CD4-positive, CD25-positive, alpha-beta regulatory T cell (primary cell): Measurements from ENCODE around the gene GNAS. TPM values are rescaled to one million over a fixed set of nuclear protein-coding genes. Genes with fewer than 3 reads are reported as not detected.
"Not testable (repeated sequence)": the region's sequence is repeated elsewhere in the genome, so short reads cannot be mapped to it uniquely, and the experiment has no call there.

ENCODE experiments used
- ATAC-seq, 2 donors: fragments of 150-1000 bp; cut with Tn5 transposase; one replicate each; pipeline ENCODE4 v1.10.0; 2021; ENCODE audit warnings: low read depth in 2 of 2, moderate number of reproducible peaks in 2 of 2, moderate library complexity in 1 of 2
- DNase-seq, 3 donors: peaks; one replicate each; pipeline versions ENCODE4 v3.0.0 to v3.0.0-alpha.2; 2012 to 2022; ENCODE audit warnings: mixed read lengths in 1 of 3
- H3K27ac ChIP-seq: one replicate; pipeline ENCODE4 v1.7.0; 2013; ENCODE audit warnings: mild to moderate bottlenecking, low read length; ENCODE audit not compliant: insufficient read depth, poor library complexity, severe bottlenecking
- H3K27me3 ChIP-seq: one replicate; pipeline ENCODE4 v1.7.0; 2013; ENCODE audit warnings: low read length; ENCODE audit not compliant: control insufficient read depth, insufficient read depth
- H3K36me3 ChIP-seq: one replicate; pipeline ENCODE4 v1.7.0; 2013; ENCODE audit warnings: mild to moderate bottlenecking, low read length, moderate library complexity; ENCODE audit not compliant: control insufficient read depth, insufficient read depth
- H3K4me1 ChIP-seq: 2 replicates; pipeline ENCODE4 v1.7.0; 2013; ENCODE audit warnings: mild to moderate bottlenecking, low read length; ENCODE audit not compliant: insufficient read depth, control insufficient read depth, poor library complexity, severe bottlenecking
- H3K4me3 ChIP-seq: one replicate; pipeline ENCODE4 v1.7.0; 2013; ENCODE audit warnings: low read depth, mild to moderate bottlenecking, low read length, moderate library complexity
- H3K9me3 ChIP-seq, 2 experiments: 1 replicate in 1 of 2; 2 replicates in 1 of 2; pipeline ENCODE4 v1.7.0; 2013; ENCODE audit warnings: low read length in 2 of 2, mild to moderate bottlenecking in 1 of 2, moderate library complexity in 1 of 2; ENCODE audit not compliant: control insufficient read depth in 2 of 2
- H3K27ac Mint-ChIP-seq, 3 donors: one replicate each; pipeline ENCODE4 v1.8.0; 2020 to 2022; ENCODE audit warnings: mild to moderate bottlenecking in 3 of 3, mixed read lengths in 3 of 3, moderate library complexity in 2 of 3
- H3K27me3 Mint-ChIP-seq: one replicate; pipeline ENCODE4 v1.8.0; 2022; ENCODE audit warnings: mild to moderate bottlenecking, mixed read lengths
- H3K36me3 Mint-ChIP-seq: one replicate; pipeline ENCODE4 v1.8.0; 2020; ENCODE audit warnings: mixed read lengths
- H3K4me1 Mint-ChIP-seq, 4 donors: one replicate each; pipeline ENCODE4 v1.8.0; 2020 to 2022; ENCODE audit warnings: mixed read lengths in 4 of 4, mild to moderate bottlenecking in 1 of 4
- H3K4me3 Mint-ChIP-seq, 4 donors: one replicate each; pipeline ENCODE4 v1.8.0; 2020 to 2022; ENCODE audit warnings: mild to moderate bottlenecking in 4 of 4, mixed read lengths in 4 of 4, moderate library complexity in 3 of 4
- H3K9me3 Mint-ChIP-seq, 7 donors: one replicate each; pipeline ENCODE4 v1.8.0; 2020 to 2022; ENCODE audit warnings: mixed read lengths in 7 of 7, mild to moderate bottlenecking in 3 of 7, moderate library complexity in 2 of 7
- polyA plus RNA-seq, 4 donors: library from polyadenylated mRNA; unstranded; fragments of 300-500 nt; fragmentation: Illumina TruSeq; gene quantifications; one replicate each; pipeline ENCODE4 v1.2.3, GENCODE V29; 2021
- total RNA-seq: library from RNA; stranded (reverse); gene quantifications from one replicate; pipeline ENCODE4 v1.2.3, GENCODE V29; 2022

Gene GNAS
- total and polyA plus RNA-seq, 5 donors from 2014 or later: 127 to 890 (median 165) TPM

DNA sequence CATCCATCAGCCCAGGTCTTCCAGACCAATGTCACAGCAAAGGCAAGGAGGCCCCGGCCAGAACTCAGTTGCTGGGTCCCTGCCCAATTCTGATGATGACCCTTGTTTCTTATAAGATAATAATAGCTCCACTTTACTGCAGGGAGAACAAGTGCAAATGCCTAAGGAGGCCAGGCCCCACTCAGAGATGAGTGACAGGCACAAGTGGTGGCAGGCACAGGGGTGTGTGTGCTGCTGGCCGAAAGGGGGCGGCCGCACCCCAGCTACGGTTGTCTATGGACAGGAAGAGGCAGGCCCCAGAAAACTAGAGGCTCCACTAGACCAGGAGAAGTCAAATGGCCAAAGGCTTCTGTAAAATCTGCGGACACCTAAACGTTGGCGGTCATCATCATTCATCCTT is 30.4 kb upstream of the GNAS start:
- Histone ChIP-seq H3K27me3 (no peaks in the 10 kb centered on the region), H3K27ac (no peak overlapping the region), H3K4me1 (no peaks in the 10 kb centered on the region), H3K4me3 (no peak overlapping the region), H3K36me3 (no peaks in the 10 kb centered on the region), H3K9me3 (no peaks in the 10 kb centered on the region)
- H3K9me3 Mint-ChIP-seq: peaks cover 0 to 2% (median 0%) of the 10 kb centered on the region in 7 donors
- H3K36me3 Mint-ChIP-seq: peaks cover 4% of the 10 kb centered on the region
- ATAC-seq: no peak
- no peaks in the 10 kb centered on the region for H3K4me1 Mint-ChIP-seq
- no peak for DNase-seq
- no peak overlapping the region for H3K4me3 Mint-ChIP-seq
- H3K27ac Mint-ChIP-seq: no peak overlapping the region
- peaks cover 1% of the 10 kb centered on the region for H3K27me3 Mint-ChIP-seq

DNA sequence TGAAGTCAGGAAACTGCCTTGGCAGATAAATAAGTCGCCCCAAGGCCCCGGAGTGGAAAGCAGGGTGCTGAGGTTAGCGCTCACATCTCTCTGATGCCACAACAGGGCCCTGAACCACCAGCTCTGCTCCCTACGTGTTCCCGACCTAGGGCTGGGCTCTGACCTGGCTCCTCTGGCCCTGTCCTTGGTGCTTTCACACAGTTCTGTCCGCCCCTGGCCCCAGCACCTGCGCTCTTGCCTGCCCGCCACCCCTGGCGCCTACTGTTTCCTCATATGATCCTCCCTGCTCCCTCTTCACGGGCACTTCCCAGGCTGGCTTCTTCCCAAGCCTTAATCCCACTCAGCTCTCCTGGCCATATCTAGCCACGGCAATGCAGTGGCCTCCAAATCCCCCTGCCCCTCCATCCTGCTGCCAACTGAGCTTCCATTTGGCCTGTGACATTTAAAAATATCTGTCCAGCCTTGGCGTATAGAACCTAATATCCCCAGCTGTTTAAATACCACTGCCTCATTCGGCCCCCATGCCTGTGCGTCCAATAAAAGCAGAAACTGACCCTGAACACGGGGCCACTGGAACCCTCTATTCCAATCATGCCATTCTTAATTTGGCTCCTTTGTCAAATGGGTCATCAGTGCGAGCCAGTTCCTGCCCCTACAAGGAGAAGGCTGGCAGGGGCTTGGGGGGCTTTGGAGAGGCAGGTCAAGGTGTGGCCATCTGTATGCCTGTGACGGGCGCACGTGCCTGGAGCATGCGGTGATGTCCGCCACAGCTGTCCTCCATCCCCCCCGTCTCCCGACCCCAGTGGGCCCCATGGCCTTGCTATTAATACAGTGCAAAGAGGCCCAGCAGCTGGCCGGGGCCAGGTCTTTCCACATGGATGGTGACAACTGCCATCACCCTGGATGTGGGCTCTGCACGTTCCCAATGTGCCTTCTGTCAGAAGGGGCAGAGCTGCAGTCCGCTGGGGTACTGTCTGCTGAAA is 29.5 kb upstream of the GNAS start:
- Mint-ChIP-seq H3K9me3 (peaks cover 0 to 2% (median 0%) of the 10 kb centered on the region in 7 donors), H3K4me1 (no peaks in the 10 kb centered on the region), H3K27ac (no peak overlapping the region), H3K27me3 (peaks cover 4% of the 10 kb centered on the region), H3K36me3 (peaks cover 4% of the 10 kb centered on the region), H3K4me3 (no peak overlapping the region)
- Histone ChIP-seq H3K36me3 (no peaks in the 10 kb centered on the region), H3K9me3 (no peaks in the 10 kb centered on the region), H3K4me1 (no peaks in the 10 kb centered on the region), H3K4me3 (no peak overlapping the region), H3K27me3 (no peaks in the 10 kb centered on the region), H3K27ac (no peak overlapping the region)
- DNase-seq: no peak
- no peak for ATAC-seq

DNA sequence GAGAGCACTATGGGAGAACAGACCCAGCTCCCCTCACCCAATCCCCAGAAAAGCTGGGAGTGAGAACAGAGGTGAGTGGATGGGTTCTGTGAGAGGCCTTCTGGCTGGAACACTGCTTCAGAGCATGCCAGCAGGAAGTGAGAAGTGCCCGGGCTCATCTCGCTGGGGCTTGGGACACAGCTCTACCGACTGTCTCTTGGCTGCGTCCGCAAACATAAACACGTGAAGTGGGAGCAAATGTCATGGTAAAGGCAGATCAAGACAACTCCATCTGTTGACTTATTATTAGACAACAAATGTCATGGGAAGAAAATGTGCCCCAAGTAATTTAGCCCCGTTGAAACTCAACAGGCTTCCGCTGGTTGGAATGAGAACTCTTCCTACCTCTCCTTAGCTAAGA is 27.7 kb upstream of the GNAS start:
- H3K36me3 Mint-ChIP-seq: peaks cover 4% of the 10 kb centered on the region

DNA sequence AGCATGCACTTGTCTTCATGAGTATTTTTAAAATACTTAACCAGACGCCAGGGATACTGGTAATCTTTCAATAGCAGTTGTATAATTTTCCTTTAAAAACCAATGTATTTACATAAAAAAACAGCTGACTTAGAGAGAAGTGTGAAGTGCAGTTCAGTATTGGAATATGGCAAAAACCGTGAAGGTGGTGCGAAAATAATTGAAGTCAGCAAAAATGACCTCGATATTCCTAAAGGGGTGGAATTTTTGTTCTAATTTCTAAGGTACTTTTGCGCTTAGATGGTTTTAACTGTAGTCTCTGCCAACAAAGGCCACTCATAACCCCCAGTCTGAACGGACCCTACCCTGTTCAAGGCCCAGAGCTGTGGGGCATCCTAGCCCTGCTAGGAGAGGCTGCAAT is 27.1 kb upstream of the GNAS start:
- H3K4me3 Mint-ChIP-seq: no peak overlapping the region
- peaks cover 4% of the 10 kb centered on the region for H3K36me3 Mint-ChIP-seq
- Histone ChIP-seq H3K9me3 (no peaks in the 10 kb centered on the region), H3K27ac (no peak overlapping the region), H3K27me3 (no peaks in the 10 kb centered on the region), H3K4me3 (no peak overlapping the region), H3K36me3 (no peaks in the 10 kb centered on the region), H3K4me1 (no peaks in the 10 kb centered on the region)
- peaks cover 0 to 4% (median 0%) of the 10 kb centered on the region in 7 donors for H3K9me3 Mint-ChIP-seq
- peaks cover 4% of the 10 kb centered on the region for H3K27me3 Mint-ChIP-seq
- no peak overlapping the region for H3K27ac Mint-ChIP-seq
- no peak for DNase-seq
- ATAC-seq: no peak
- H3K4me1 Mint-ChIP-seq: no peaks in the 10 kb centered on the region

More for the DNA sequence above, 27.7 kb upstream of the GNAS start:
- Mint-ChIP-seq H3K9me3 (peaks cover 0 to 4% (median 0%) of the 10 kb centered on the region in 7 donors), H3K4me1 (no peaks in the 10 kb centered on the region), H3K4me3 (no peak overlapping the region), H3K27ac (no peak overlapping the region), H3K27me3 (peaks cover 4% of the 10 kb centered on the region)
- Histone ChIP-seq H3K4me3 (no peak overlapping the region), H3K27ac (no peak overlapping the region), H3K27me3 (no peaks in the 10 kb centered on the region), H3K9me3 (no peaks in the 10 kb centered on the region), H3K36me3 (no peaks in the 10 kb centered on the region), H3K4me1 (no peaks in the 10 kb centered on the region)
- no peak for ATAC-seq
- DNase-seq: no peak

DNA sequence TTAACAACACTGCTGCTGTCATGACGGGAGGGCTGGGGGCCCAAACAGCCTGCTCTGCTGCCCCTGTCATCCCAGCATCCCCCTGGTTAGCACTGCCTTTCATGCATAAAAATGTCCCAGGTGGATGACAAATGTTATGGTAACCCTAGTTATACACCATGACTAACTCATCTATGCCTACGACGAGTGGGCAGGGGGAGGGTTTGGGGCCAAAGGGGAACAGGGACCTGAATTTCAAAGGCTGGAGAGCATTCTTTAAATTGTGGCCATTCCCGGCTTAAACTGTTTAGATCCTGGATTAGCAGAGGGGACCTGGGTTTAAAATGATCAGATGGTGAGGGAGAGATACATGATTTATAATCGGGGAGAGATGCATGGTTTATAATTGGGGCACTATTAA is 26.2 kb upstream of the GNAS start:
- Mint-ChIP-seq H3K9me3 (peaks cover 0 to 6% (median 0%) of the 10 kb centered on the region in 7 donors), H3K36me3 (peaks cover 4% of the 10 kb centered on the region), H3K27ac (no peak overlapping the region), H3K4me1 (no peaks in the 10 kb centered on the region), H3K4me3 (no peak overlapping the region), H3K27me3 (peaks cover 4% of the 10 kb centered on the region)
- Histone ChIP-seq H3K36me3 (no peaks in the 10 kb centered on the region), H3K9me3 (no peaks in the 10 kb centered on the region), H3K4me3 (no peak overlapping the region), H3K4me1 (no peaks in the 10 kb centered on the region), H3K27ac (no peak overlapping the region), H3K27me3 (no peaks in the 10 kb centered on the region)
- no peak for DNase-seq
- ATAC-seq: no peak

DNA sequence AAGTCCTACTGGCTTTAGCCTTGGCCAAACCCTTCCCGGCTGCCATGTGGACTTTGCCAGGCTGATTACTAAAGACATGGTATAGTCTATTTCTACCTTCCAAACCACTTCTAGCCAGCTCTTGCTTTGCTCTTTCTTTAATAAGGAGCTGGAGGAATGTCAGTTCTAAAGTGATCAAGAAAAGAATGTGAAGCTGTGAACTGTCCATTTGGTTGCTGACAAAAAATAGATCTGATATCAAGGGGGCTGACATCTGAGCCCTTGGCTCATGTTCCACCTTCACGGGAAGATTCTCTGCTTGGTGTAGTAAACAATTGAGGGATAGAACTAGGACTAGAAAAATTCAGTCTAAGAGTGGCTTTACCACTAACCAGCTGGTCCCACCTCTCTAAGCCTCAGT is 24.4 kb upstream of the GNAS start:
- H3K4me3 Mint-ChIP-seq: no peak overlapping the region
- peaks cover 4% of the 10 kb centered on the region for H3K36me3 Mint-ChIP-seq
- DNase-seq: no peak
- ATAC-seq: no peak
- H3K36me3 ChIP-seq: no peaks in the 10 kb centered on the region
- H3K4me1 Mint-ChIP-seq: no peaks in the 10 kb centered on the region
- H3K27ac Mint-ChIP-seq: peak overlapping the region in 1 of 3 donors; percentile 67
- no peak overlapping the region for H3K4me3 ChIP-seq
- no peaks in the 10 kb centered on the region for H3K27me3 ChIP-seq
- no peaks in the 10 kb centered on the region for H3K9me3 ChIP-seq
- no peak overlapping the region for H3K27ac ChIP-seq
- peaks cover 0 to 6% (median 0%) of the 10 kb centered on the region in 7 donors for H3K9me3 Mint-ChIP-seq
- peaks cover 8% of the 10 kb centered on the region for H3K27me3 Mint-ChIP-seq
- H3K4me1 ChIP-seq: no peaks in the 10 kb centered on the region

DNA sequence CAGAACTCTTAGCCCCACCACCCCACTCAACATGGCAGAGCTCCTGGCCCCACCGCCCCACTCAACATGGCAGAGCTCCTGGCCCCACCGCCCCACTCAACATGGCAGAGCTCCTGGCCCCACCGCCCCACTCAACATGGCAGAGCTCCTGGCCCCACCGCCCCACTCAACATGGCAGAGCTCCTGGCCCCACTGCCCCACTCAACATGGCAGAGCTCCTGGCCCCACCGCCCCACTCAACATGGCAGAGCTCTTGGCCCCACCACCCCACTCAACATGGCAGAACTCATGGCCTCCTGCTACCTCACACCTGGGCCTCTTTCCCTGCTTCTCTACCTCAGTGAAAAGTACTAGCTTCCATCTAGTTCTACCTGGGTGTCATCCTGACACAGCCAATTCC is 23.7 kb upstream of the GNAS start:
- H3K27ac ChIP-seq, DNase-seq, ATAC-seq, H3K4me1 Mint-ChIP-seq, H3K27me3 Mint-ChIP-seq, H3K36me3 ChIP-seq, H3K4me3 Mint-ChIP-seq, H3K4me3 ChIP-seq, H3K4me1 ChIP-seq, H3K27me3 ChIP-seq, H3K36me3 Mint-ChIP-seq, H3K27ac Mint-ChIP-seq, H3K9me3 Mint-ChIP-seq, H3K9me3 ChIP-seq: not testable (repeated sequence)

DNA sequence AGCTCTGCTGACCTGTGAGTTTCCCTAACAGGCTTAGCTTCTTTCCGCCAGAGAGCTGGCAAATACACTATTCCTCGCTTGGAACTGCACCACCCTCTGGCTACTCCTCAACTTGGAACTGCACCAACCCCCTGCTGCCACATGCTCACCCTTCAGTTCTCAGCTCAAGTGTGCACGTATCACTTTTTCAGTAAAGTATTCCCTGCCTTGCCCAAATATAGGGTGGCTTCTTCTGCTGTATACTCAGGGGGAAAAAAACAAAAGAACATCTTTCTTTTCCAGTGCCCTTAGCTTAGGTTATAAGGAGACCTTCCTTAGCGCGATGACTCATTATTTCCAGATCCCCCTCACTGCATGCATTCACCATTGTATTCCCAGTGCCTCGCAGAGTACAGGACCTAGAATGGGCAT is 23.0 kb upstream of the GNAS start:
- Histone ChIP-seq H3K27me3 (no peaks in the 10 kb centered on the region), H3K4me1 (no peaks in the 10 kb centered on the region), H3K9me3 (no peaks in the 10 kb centered on the region), H3K4me3 (no peak overlapping the region), H3K36me3 (no peaks in the 10 kb centered on the region), H3K27ac (no peak overlapping the region)
- ATAC-seq: no peak
- H3K4me3 Mint-ChIP-seq: no peak overlapping the region
- H3K27me3 Mint-ChIP-seq: peaks cover 8% of the 10 kb centered on the region
- H3K4me1 Mint-ChIP-seq: no peaks in the 10 kb centered on the region
- H3K27ac Mint-ChIP-seq: no peak overlapping the region
- peaks cover 4% of the 10 kb centered on the region for H3K36me3 Mint-ChIP-seq
- DNase-seq: no peak
- peaks cover 0 to 4% (median 0%) of the 10 kb centered on the region in 7 donors for H3K9me3 Mint-ChIP-seq
